Measurements from ENCODE around the gene BICRA.

BICRA gene

DNA sequence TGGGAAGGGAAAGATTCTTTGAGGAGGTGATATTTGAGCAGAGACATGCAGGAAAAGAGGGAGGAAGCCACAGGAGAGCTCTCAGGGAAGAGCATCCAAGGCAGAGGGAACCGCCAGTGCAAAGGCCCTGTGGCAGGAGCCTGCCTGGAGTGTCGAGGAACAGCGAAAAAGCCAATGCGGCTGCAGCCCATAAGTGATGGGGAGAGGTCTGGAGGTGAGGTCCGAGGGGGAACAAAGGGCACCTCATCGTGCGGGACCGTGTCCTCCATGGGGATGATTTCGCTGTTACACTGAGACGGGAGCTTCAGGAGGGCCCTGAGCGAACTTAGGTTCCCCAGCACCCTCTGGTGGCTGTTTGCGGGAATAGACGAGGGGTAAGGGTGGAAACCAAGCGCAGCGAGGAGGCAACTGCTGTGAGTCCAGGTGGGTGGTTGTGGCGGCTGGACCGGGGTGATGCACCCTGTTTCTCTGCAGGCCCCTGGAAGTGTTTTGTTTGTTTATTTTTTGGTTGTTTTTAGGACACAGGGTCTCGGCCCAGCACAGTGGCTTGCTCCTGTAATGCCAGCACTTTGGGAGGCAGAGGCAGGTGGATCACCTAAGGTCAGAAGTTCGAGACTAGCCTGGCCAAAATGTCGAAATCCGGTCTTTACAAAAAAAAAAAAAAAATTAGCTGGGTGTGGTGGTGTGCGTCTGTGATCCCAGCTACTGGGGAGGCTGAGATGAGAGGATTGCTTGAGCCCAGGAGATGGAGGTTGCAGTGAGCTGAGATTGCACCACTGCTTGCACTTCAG is 98.4 kb downstream of the BICRA start:
- H3K4me2 ChIP-seq (ENCODE audit: low read depth, low read length) = 0 out of 2 replicates have a peak overlapping the region, but pooled peaks have one; percentile 20
- H3K9ac ChIP-seq (ENCODE audit: low read length) = no peak overlapping the region
- peak; percentile 74 for DNase-seq
- no peaks in the 10 kb centered on the region for H4K20me1 ChIP-seq (ENCODE audit: insufficient read depth, low read length)
- no peaks in the 10 kb centered on the region for H3K9me2 ChIP-seq (replicated peaks; ENCODE audit: insufficient read depth, low read length)
- H3K27me3 ChIP-seq (replicated peaks; ENCODE audit: insufficient read depth, low read length) = peaks cover 24% of the 10 kb centered on the region
- H3K27ac ChIP-seq (ENCODE audit: low read length) = no peak overlapping the region
- H3K4me3 ChIP-seq (ENCODE audit: low read length) = no peak overlapping the region
- no peaks in the 10 kb centered on the region for H3F3A ChIP-seq (ENCODE audit: insufficient read depth, low read length)
- no peaks in the 10 kb centered on the region for H3K9me3 ChIP-seq (replicated peaks; ENCODE audit: insufficient read depth, low read length)
- H3K36me3 ChIP-seq (replicated peaks; ENCODE audit: insufficient read depth, low read length) = no peaks in the 10 kb centered on the region
- TF ChIP-seq EZH2 (optimal IDR thresholded peaks at IDR 0.05; ENCODE audit: low read depth, low read length) = no peak
- TF ChIP-seq, protein P1, sequence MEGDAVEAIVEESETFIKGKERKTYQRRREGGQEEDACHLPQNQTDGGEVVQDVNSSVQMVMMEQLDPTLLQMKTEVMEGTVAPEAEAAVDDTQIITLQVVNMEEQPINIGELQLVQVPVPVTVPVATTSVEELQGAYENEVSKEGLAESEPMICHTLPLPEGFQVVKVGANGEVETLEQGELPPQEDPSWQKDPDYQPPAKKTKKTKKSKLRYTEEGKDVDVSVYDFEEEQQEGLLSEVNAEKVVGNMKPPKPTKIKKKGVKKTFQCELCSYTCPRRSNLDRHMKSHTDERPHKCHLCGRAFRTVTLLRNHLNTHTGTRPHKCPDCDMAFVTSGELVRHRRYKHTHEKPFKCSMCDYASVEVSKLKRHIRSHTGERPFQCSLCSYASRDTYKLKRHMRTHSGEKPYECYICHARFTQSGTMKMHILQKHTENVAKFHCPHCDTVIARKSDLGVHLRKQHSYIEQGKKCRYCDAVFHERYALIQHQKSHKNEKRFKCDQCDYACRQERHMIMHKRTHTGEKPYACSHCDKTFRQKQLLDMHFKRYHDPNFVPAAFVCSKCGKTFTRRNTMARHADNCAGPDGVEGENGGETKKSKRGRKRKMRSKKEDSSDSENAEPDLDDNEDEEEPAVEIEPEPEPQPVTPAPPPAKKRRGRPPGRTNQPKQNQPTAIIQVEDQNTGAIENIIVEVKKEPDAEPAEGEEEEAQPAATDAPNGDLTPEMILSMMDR (IDR thresholded peaks at IDR 0.05; ENCODE audit: low read length) = peak; percentile 84
- TF ChIP-seq EZH2phosphoT487 (IDR thresholded peaks at IDR 0.05; ENCODE audit: low read length) = no peak
- no peak overlapping the region for H2AFZ ChIP-seq (ENCODE audit: low read length)
- H3K4me1 ChIP-seq (ENCODE audit: low read length) = no peaks in the 10 kb centered on the region
- no peaks in the 10 kb centered on the region for H3K79me2 ChIP-seq (ENCODE audit: low read length)

DNA sequence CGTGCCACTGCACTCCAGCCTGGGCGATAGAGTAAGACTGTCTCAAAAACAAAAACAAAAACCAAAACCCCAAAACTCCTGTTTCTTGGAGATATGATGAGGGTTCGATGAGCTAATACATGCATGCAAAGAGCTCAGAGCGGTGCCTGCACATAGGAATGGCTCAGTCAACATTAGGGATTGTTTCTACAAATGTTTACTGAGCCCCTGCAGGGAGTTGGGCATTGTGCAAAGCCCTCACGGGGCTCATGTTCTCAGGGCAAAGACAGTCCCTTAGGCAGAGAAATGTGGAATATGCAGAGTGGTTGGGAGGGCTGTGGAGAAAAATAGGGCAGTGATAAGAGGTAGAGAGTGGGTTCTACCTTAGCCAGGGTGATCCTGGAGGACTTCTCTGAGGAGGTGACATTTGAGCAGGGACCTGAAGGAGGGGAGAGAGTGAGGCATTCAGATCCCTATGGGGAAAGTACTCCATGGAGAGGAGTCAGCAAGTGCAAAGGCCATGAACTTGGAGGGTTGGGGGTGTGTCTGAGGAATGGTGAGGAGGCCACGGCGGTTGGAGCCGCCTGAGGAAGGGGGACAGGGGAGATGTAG is 102.8 kb downstream of the BICRA start:
- H3K4me1 ChIP-seq (ENCODE audit: low read length) = no peaks in the 10 kb centered on the region
- H3K9ac ChIP-seq (ENCODE audit: low read length) = no peak overlapping the region
- no peak overlapping the region for H3K27ac ChIP-seq (ENCODE audit: low read length)
- no peak overlapping the region for H3K4me3 ChIP-seq (ENCODE audit: low read length)
- no peaks in the 10 kb centered on the region for H3K9me3 ChIP-seq (replicated peaks; ENCODE audit: insufficient read depth, low read length)
- no peak overlapping the region for H3K4me2 ChIP-seq (ENCODE audit: low read depth, low read length)
- H4K20me1 ChIP-seq (ENCODE audit: insufficient read depth, low read length) = no peaks in the 10 kb centered on the region
- H2AFZ ChIP-seq (ENCODE audit: low read length) = no peak overlapping the region
- no peaks in the 10 kb centered on the region for H3K36me3 ChIP-seq (replicated peaks; ENCODE audit: insufficient read depth, low read length)
- no peaks in the 10 kb centered on the region for H3K79me2 ChIP-seq (ENCODE audit: low read length)
- no peaks in the 10 kb centered on the region for H3F3A ChIP-seq (ENCODE audit: insufficient read depth, low read length)
- no peak for DNase-seq
- H3K9me2 ChIP-seq (replicated peaks; ENCODE audit: insufficient read depth, low read length) = no peaks in the 10 kb centered on the region
- H3K27me3 ChIP-seq (replicated peaks; ENCODE audit: insufficient read depth, low read length) = peaks cover 63% of the 10 kb centered on the region
- TF ChIP-seq, protein P1 (IDR thresholded peaks at IDR 0.05; ENCODE audit: low read length) = no peak
- TF ChIP-seq EZH2 (optimal IDR thresholded peaks at IDR 0.05; ENCODE audit: low read depth, low read length) (no peak), EZH2phosphoT487 (IDR thresholded peaks at IDR 0.05; ENCODE audit: low read length) (no peak)

- peaks cover 66% of the 10 kb centered on the region for H3K27me3 ChIP-seq (replicated peaks; ENCODE audit: insufficient read depth, low read length)
- DNase-seq = no peak
- H3K4me3 ChIP-seq (ENCODE audit: low read length) = no peak within 1 kb of the TSS
- H4K20me1 ChIP-seq (ENCODE audit: insufficient read depth, low read length) = no peaks in the 10 kb centered on the region
- H3K4me1 ChIP-seq (ENCODE audit: low read length) = no peaks in the 10 kb centered on the region
- H3K27ac ChIP-seq (ENCODE audit: low read length) = no peak within 1 kb of the TSS
- no peak within 1 kb of the TSS for H2AFZ ChIP-seq (ENCODE audit: low read length)
- H3K36me3 ChIP-seq (replicated peaks; ENCODE audit: insufficient read depth, low read length) = no peaks in the 10 kb centered on the region
- H3K9me3 ChIP-seq (replicated peaks; ENCODE audit: insufficient read depth, low read length) = no peaks in the 10 kb centered on the region
- H3K4me2 ChIP-seq (ENCODE audit: low read depth, low read length) = no peak within 1 kb of the TSS
- H3K79me2 ChIP-seq (ENCODE audit: low read length) = no peaks in the 10 kb centered on the region
- no peak within 1 kb of the TSS for H3K9ac ChIP-seq (ENCODE audit: low read length)
- TF ChIP-seq, protein P1 (IDR thresholded peaks at IDR 0.05; ENCODE audit: low read length) = peak; percentile 58
- no peak for TF ChIP-seq EZH2phosphoT487 (IDR thresholded peaks at IDR 0.05; ENCODE audit: low read length)
- H3F3A ChIP-seq (ENCODE audit: insufficient read depth, low read length) = no peaks in the 10 kb centered on the region
- H3K9me2 ChIP-seq (replicated peaks; ENCODE audit: insufficient read depth, low read length) = no peaks in the 10 kb centered on the region
Observed at GRCh38 chr19:47713046-47714021, 104.4 kb downstream of the BICRA start, which contains the start of gene EHD2. Gene EHD2, plus strand, starts transcription at chr19:47713422. Its CDS starts 3,191 bp downstream, at chr19:47716613.
